DMS 273 (cell line): ENCODE data around the gene RALY.
A peak's percentile ranks its signal among the peaks of the same experiment; 100 is the strongest.

Experiments used
- DNase-seq: peaks from one replicate; lab custom pipeline; 2025; ENCODE audit not compliant: unreplicated experiment; lab: John Stamatoyannopoulos, UW

RALY gene

DNA sequence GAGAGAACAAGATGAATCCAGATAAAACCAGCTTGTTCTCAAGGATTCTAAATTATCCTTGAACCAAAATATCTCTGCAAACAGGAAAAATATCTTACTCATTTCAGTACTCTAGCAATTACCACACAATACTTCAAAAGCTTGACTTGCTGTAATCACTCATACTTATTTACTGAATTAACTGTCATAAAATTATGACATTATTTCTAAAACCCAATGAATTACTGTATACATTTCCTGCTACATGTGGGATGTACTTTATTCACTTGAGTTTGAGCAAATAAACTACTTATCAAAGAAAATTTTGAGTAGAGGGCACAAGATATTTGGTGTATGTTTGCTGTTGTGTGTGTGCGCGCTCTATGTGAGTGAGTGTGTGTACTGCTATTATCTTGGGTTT lies 108.6 kb downstream of the RALY start:
- no peak for DNase-seq

- no peak for DNase-seq
Measured at GRCh38 chr20:34104059-34104458, 110.3 kb downstream of the RALY start.

DNA sequence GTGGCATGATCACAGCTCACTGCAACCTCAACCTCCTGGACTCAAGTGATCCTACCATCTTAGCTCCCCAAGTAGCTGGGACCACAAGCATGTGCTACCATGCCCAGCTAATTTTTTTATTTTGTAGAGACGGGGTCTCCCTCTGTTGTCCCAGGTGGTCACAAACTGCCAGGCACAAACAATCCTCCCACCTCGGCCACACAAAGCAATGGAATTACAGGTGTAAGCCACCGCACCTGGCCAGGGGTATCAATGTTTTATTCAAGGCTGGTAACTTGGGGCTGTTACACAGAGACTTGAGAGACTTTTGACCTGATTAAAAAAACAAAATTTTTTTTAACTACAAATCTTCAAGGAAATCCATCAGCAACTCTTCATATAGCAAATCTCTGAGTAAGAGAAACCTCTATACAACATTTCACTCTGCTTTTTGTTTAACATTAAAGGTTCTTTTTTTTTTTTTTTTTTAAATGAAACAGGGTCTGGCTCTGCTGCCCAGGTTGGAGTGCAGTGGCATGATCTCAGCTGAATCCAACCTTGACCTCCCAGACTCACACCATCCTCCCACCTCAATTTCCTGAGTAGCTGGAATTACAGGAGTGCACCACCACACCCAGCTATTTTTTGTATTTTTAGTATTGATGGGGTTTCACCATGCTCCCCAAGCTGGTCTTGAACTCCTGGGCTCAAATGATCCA lies 112.4 kb downstream of the RALY start:
- DNase-seq, result no peak

DNA sequence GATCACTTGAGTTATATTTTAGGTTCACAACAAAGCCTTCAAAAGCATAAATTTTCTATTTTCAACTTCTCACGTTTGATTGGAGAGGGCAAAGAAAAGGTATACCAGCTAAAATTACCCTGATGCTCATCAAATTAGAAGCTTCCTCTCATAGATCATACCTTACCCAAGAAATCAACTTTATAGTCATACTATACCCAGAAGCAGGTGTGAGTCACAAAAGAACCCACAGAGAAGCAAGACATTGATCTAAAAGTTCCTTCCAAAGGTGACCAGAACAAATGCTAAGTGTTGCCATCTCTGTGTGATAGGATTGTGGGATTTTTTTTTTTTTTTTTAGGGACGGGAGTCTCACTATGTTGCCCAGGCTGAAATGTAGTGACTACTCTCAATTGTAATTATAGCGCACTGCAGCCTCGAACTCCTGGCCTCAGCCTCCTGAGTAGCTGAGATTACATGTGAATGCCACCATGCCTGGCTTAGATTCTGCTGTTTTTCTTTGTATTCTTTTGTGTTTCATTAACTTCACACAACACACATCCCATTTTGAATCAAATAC lies 115.0 kb downstream of the RALY start:
- no peak for DNase-seq

DNA sequence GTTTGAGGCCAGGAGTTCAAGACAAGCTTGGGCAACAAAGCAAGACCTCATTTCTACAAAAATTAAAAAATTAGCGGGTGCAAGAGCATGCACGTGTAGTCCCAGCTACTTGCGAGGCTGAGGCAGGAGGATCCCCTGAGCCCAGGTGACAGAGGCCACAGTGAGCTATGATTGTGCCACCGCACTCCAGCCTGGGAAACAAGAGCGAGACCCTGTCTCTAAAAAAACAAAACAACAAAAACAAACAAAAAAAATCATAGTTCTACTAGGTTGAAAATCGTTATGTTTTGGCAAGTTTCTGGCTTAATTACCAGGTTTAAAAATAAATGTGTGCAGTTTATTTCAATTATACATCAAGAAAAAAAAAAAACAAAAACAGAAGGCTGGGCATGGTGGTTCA lies 115.7 kb downstream of the RALY start:
- DNase-seq, result no peak

DNA sequence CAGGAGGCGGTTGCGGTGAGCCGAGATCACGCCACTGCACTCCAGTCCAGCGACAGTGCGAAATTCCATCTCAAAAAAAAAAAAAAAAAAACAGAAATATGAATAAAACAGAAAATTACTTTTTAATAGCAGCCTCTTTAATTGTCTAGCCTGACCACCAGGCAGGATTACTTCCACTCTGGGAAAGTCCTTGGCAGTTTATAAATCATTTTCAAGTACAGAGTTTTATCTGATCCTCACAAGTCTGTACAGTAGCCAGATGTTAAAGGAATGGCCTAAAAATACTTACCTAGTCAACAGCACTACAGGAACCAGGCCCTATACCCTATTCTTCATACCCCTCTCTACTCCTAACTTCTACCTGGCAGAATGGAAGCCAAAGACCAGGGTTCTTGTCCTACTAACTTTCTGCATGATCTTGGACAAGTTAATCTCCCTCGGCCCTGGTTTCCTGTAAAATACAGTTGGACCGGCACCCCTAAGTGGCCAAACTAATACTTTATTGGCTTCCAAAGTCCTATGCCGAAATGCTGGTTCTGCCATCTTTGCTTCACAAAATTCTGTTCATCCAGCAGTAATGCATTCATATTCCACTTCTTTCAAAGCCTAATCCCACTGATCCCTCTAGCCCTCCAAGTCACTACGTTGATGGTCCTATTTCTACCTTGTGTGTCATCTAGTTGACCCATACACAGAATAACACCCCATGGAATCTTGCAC lies 116.5 kb downstream of the RALY start:
- no peak for DNase-seq

DNA sequence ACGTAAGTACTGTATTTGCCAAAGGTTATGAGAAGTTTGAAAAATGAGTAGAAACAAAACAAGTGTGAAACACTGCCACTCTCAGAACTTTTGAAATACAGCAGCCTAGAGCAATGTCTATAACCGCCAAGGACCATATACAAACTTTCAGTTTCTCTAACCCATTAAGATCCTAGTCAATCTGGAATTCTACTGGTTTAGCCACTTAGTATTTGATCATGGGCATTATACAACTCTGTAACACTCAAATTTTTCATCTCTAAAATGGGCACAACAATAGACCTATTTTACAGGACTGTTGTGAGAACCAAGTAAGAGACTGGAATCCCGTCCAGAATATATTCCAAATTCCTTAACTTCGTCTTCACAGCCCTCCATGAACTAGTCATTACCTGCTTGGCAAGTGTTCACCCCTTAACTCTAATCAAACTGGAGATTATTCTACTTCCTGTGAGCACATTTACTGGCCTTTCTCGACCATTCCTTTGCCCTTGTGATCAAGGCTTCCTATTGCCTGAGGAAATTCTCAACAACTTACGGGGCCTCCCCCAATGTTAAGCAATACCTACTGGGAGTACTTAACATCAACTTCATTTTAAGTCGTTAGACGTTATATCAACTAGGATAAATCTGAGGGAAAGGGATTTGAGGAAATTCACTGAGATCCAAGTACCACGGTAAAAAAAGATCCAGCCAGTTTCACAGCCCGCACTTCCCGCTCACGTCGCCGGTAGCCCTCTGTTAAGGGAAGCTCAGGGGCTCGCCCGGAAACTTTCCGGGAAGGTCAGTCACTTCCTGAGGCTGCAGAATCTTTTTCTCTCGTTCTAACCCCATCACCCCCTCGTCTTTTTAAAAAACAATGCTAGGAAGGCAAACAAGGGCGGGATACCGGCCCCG lies 117.3 kb downstream of the RALY start:
- DNase-seq, result peak; percentile 44

DNA sequence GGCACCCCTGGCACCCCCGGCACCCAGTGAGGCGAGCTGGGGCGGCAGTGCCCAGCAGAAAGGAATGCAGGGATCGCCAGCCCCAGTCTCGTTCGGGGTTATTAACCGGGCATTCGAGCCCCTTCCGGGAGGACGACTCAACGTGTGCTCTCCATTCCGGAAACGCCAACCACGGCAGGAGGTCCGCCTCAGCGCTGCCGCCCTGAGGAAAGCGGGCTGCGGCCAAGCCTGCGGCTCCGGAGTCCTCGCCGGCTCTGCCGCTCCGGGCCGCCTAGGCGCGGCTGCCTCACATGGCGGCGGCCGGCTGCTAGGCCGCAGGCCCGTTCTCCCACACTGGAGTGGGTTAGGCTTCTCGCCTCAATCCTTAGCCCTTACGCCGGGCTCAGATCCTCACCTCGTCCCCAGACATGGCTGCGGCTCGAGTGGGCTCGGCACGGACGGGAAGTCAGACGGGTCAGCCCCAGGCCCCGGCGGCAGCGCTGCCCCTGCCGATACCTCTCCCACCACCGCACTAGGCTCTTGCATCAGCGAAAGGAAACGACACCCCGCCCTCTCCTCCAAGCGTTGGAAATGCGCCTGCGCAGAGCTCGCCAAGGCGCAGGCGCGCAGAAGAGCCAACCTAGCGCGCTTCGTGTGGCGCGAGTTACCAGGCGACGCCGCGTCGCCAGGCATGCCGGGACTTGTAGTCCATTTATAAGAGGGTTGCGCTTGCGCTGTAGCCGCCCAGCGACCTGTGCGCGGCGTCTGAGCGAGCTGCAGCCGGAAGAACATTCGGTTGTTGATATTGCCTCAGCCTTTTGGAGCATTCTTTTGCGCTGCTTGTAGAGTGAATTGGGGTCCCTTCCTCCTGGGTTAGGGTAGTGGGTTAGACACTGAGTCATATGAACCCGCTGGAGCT lies 118.2 kb downstream of the RALY start, which contains the start of gene EIF2S2:
EIF2S2 (minus strand) TSS at position 542 of the 898 bp plus-strand sequence; CDS start at position 409, 133 bp downstream.
- DNase-seq, result peak; percentile 99

- no peak for DNase-seq
Measured at GRCh38 chr20:34112600-34113101, 118.9 kb downstream of the RALY start.

- DNase-seq, result no peak
Measured at GRCh38 chr20:34114809-34115208, 121.1 kb downstream of the RALY start.

DNA sequence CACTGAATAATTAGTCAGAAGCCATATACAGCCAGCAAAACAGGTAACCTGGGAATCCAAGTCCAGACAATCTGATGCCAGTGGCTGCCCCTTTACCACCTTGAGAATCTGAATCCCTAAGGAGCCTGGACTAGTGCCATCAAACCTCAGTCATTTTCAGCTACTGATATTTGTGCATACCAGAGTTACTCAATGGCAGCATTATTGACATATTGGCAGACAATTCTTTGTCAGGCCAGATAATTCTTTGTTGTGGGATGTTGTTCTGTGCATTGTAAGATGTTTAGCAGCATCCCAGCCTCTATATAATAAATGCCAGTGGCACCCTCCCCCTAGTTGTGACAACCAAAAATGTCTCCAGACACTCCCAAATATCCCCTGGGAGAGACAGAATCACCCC lies 121.5 kb downstream of the RALY start:
- no peak for DNase-seq

DNA sequence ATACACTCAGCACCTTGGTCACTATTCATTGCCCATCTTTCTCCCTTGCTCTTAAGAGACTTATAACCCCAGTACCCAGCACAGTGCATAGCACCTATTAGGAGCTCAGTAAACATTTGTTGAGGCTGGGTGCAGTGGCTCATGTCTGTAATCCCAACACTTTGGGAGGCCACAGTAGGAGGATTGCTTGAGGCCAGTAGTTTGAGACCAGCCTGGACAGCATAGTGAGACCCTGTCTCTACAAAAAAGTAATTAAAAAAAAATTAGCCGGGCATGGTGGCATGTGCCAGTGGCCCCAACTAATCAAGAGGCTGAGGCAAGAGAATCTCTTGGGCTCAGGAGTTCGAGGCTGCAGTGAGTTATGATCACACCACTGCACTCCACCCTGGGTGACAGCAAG lies 126.5 kb downstream of the RALY start:
- no peak for DNase-seq

- DNase-seq, result no peak
Measured at GRCh38 chr20:34122274-34122980, 128.7 kb downstream of the RALY start.

DNA sequence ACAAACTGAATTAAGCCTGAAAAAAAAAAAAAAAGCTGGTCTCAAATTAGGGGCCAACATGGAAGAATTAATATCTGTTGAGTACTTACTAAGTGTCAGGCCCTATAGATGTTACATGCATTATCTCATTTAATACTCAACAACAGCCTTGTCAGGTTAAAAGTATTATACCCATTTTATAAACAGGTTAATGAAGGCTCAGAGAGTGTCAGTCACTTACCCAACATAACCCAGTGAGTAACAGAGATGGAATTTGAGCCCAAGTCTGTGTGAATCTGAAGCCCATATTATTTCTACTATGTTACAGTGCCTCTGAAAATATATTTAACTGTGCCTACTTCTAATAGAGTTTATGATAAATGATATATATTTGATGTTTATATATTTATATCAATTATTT lies 129.6 kb downstream of the RALY start:
- no peak for DNase-seq

DNA sequence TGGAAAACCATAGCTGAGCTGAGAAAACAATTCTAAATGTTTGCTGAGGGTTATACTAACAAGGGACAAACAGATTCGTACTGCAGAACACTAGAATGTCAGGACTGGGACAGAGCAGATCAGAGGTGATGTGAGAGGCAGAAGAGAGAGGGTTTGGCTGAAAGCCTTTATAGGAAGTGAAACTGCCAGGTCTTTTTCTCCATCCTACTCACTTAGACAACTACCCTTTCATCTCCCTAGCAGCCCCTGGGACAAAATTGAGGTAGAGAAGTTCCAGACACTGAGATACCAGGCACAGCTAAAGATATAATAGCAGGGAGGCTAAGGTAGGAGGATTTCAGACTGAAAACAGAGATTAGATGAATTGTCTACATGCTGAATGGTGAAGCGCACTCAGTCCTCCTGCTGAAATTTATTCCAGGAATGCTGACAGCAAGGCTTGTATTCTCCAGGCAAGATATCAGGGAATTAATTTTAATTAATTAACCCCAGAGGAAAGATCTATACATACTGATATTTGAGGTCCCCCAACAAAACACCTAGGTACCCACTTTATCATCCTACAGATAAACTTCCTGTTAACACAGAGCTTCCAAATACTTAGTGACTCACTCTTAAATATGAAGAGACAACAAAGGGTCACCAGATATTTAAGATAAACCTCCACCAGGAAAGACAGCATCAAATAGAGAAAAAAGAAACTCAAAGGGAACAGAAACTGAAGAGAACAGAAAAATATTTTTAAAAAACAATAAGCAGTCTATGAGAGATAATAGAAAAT lies 130.9 kb downstream of the RALY start:
- DNase-seq, result no peak

DNA sequence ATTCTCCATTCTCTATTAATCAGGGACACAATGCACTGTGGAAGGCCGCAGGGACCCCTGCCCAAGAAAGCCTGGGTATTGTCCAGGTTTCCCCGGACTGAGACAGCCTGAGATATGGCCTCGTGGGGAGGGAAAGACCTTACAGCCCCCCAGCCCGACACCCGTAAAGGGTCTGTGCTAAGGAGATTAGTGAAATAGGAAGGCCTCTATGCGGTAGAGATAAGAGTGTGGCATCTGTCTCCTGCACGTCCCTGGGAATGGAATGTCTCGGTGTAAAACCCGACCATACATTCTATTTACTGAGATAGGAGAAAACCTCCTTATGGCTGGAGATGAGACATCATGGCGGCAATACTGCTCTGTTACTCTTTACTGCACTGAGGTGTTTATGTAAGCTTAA lies 134.1 kb downstream of the RALY start:
- no peak for DNase-seq

- peak; percentile 89 for DNase-seq
Measured at GRCh38 chr20:34129518-34130162, 135.9 kb downstream of the RALY start.

DNA sequence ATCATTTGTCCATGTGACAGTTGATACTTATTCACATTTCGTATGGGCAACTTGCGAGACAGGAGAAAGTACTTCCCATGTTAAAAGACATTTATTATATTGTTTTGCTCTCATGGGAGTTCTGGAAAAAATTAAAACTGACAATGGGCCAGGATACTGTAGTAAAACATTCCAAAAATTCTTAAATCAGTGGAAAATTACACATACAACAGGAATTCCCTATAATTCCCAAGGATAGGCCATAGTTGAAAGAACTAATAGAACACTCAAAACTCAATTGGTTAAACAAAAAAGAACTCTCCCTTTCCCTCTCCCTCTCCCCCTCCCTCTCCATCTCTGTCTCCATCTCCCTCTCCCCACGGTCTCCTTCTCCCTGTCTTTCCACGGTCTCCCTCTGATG lies 137.8 kb downstream of the RALY start:
- DNase-seq, result no peak
